ENCODE data around the gene MAVS.

The MAVS gene

DNA sequence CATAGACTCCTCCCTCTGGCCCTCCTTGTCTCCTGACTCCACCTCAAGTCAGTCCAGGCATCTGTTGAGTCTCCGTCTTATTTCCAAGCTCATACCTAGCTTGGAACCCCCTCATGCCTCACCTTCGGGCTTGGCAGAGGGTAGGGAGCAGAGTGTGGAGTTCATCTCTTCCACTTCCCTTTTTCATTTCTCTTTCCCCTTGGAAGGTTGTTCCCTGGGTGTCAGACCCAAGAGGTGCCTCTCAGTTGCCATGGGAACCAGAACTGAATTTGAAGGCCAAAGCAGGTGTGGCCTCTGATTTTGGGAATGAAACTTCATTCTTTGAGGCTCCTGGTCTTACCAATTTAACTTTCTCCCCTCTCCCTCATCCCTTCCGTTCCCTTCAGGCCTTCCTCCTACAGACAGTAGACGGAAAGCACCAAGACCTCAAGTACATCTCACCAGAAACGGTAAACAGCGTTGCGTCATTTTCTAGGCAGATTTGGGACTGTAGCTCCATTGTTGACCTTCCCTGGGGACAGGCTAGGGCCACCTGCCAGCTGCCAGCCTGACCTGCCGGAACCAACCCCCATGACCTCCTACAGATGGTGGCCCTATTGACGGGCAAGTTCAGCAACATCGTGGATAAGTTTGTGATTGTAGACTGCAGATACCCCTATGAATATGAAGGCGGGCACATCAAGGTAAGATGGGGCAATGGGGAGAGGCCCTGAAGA is 44.0 kb upstream of the MAVS start:
- Histone ChIP-seq H3K9ac (no peak overlapping the region; the same call in 1 of the 2 replicates), H3K27me3 (no peaks in the 10 kb centered on the region), H3K27ac (peak overlapping the region; percentile 24), H3K9me3 (no peaks in the 10 kb centered on the region), H3K4me2 (peak overlapping the region; percentile 67), H3K4me1 (peaks cover 77% of the 10 kb centered on the region), H3K4me3 (no peak overlapping the region), H4K20me1 (no peaks in the 10 kb centered on the region), H3K36me3 (peaks cover 72% of the 10 kb centered on the region)
- peak; percentile 50; the same call in 1 of the 2 replicates for TF ChIP-seq Cebpa-rat (IDR thresholded peaks at IDR 0.05)

- H3K4me2 ChIP-seq, result peak overlapping the region; percentile 67
- H3K36me3 ChIP-seq, result peaks cover 69% of the 10 kb centered on the region
- no peak overlapping the region for H3K9ac ChIP-seq
- peak overlapping the region; percentile 24; the same call in 1 of the 2 replicates for H3K27ac ChIP-seq
- no peaks in the 10 kb centered on the region for H4K20me1 ChIP-seq
- no peaks in the 10 kb centered on the region for H3K27me3 ChIP-seq
- H3K4me1 ChIP-seq, result peaks cover 76% of the 10 kb centered on the region
- H3K9me3 ChIP-seq, result no peaks in the 10 kb centered on the region
- H3K4me3 ChIP-seq, result no peak overlapping the region
- no peak for TF ChIP-seq Cebpa-rat (IDR thresholded peaks at IDR 0.05)
These were observed 43.3 kb upstream of the MAVS start for GRCh38 chr20:3803289-3803688.

DNA sequence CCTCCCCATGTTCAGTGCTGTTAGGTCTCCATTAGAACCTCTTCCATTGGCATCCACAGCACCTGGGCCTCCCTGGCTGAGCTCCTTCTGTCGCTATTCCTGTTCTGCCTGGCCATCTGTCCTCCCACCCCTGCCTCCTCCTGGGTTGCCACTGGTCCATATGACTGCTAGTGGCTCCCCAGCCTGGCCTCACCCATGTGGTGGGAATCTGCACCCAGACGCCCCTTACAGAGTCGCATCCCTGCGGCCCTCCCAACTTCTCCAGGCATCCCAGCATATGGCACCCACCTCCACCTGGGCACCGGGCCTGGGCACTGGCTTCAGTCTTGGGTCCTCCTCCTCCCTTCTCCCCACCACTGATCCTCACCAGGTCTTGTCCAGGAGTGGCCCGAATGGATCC is 42.8 kb upstream of the MAVS start:
- no peak overlapping the region for H3K4me2 ChIP-seq
- H3K36me3 ChIP-seq, result peaks cover 65% of the 10 kb centered on the region

GRCh38 chr20:3804254-3804751 is 42.3 kb upstream of the MAVS start:
- Histone ChIP-seq H3K9me3 (no peaks in the 10 kb centered on the region), H3K4me2 (no peak overlapping the region), H3K27me3 (no peaks in the 10 kb centered on the region), H3K36me3 (peaks cover 65% of the 10 kb centered on the region), H3K27ac (no peak overlapping the region; the same call in 1 of the 2 replicates), H3K4me3 (no peak overlapping the region), H4K20me1 (no peaks in the 10 kb centered on the region), H3K9ac (no peak overlapping the region), H3K4me1 (peaks cover 66% of the 10 kb centered on the region)
- TF ChIP-seq Cebpa-rat (IDR thresholded peaks at IDR 0.05), result peak; percentile 12; the same call in 1 of the 2 replicates

More for the DNA sequence above, 42.8 kb upstream of the MAVS start:
- Histone ChIP-seq H3K9me3 (no peaks in the 10 kb centered on the region), H3K9ac (no peak overlapping the region), H3K4me3 (no peak overlapping the region), H3K4me1 (peaks cover 71% of the 10 kb centered on the region), H4K20me1 (no peaks in the 10 kb centered on the region), H3K27me3 (no peaks in the 10 kb centered on the region), H3K27ac (peak overlapping the region; percentile 24; the same call in 1 of the 2 replicates)
- TF ChIP-seq Cebpa-rat (IDR thresholded peaks at IDR 0.05), result no peak

DNA sequence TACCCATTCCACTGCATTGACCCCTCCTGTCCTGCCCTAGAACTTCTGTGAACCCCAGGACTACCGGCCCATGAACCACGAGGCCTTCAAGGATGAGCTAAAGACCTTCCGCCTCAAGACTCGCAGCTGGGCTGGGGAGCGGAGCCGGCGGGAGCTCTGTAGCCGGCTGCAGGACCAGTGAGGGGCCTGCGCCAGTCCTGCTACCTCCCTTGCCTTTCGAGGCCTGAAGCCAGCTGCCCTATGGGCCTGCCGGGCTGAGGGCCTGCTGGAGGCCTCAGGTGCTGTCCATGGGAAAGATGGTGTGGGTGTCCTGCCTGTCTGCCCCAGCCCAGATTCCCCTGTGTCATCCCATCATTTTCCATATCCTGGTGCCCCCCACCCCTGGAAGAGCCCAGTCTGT is 41.9 kb upstream of the MAVS start:
- Histone ChIP-seq H3K9me3 (no peaks in the 10 kb centered on the region), H3K9ac (no peak overlapping the region), H4K20me1 (no peaks in the 10 kb centered on the region), H3K36me3 (peaks cover 61% of the 10 kb centered on the region), H3K4me1 (peaks cover 61% of the 10 kb centered on the region), H3K4me2 (no peak overlapping the region), H3K27ac (no peak overlapping the region), H3K27me3 (no peaks in the 10 kb centered on the region), H3K4me3 (no peak overlapping the region)
- TF ChIP-seq Cebpa-rat (IDR thresholded peaks at IDR 0.05), result no peak

DNA sequence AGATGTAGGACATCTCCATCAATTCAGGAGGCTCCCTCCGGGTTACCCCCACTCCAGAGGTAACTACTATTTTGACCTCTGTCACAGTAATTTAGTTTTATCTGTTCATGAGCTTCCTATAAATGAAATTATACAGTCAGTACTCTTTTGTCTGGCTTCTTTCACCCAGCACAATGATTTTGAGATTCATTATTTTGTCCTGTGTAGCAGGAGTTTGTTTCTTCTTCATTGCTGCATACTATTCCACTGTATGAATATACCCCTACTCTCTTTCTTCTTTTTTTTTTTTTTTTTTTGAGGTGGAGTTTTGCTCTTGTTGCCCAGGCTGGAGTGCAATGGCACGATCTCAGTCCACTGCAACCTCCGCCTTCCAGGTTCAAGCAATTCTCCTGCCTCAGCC is 38.1 kb upstream of the MAVS start:
- Histone ChIP-seq H4K20me1 (no peaks in the 10 kb centered on the region), H3K4me2 (no peak overlapping the region), H3K9ac (no peak overlapping the region), H3K27me3 (no peaks in the 10 kb centered on the region), H3K27ac (no peak overlapping the region), H3K4me3 (no peak overlapping the region), H3K9me3 (no peaks in the 10 kb centered on the region), H3K36me3 (peaks cover 26% of the 10 kb centered on the region), H3K4me1 (peaks cover 43% of the 10 kb centered on the region)
- no peak for TF ChIP-seq Cebpa-rat (IDR thresholded peaks at IDR 0.05)

- Histone ChIP-seq H3K9me3 (no peaks in the 10 kb centered on the region), H3K36me3 (no peaks in the 10 kb centered on the region), H3K27ac (peak overlapping the region; percentile 66), H3K9ac (peak overlapping the region; percentile 44; the same call in 1 of the 2 replicates), H3K27me3 (no peaks in the 10 kb centered on the region), H3K4me1 (peaks cover 42% of the 10 kb centered on the region), H4K20me1 (no peaks in the 10 kb centered on the region), H3K4me2 (peak overlapping the region; percentile 69), H3K4me3 (no peak overlapping the region)
- peak; percentile 79 for TF ChIP-seq Cebpa-rat (IDR thresholded peaks at IDR 0.05)
These were observed 35.0 kb upstream of the MAVS start for GRCh38 chr20:3811467-3812258.

DNA sequence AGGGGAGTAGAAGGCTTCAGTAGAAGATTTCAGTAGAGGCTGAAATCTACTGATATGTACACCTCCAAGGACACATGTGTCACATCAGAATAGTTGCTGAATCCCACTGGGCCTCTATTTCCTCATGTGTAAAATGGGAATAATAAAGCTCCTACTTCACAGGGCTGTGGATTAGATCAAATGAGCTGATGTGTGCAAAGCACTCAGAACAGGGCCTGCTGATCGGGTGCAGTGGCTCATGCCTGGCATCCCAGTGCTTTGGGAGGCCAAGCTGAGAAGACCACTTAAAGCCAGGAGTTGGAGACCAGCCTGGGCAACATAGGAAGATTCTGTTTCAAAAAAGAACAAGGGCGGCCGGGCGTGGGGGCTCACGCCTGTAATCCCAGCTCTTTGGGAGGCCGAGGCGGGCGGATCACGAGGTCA is 34.4 kb upstream of the MAVS start:
- Histone ChIP-seq H3K9me3 (no peaks in the 10 kb centered on the region), H3K4me3 (no peak overlapping the region), H3K27me3 (no peaks in the 10 kb centered on the region), H3K9ac (no peak overlapping the region), H3K27ac (peak overlapping the region; percentile 66), H3K4me2 (peak overlapping the region; percentile 69), H3K4me1 (peaks cover 37% of the 10 kb centered on the region), H4K20me1 (no peaks in the 10 kb centered on the region), H3K36me3 (no peaks in the 10 kb centered on the region)
- no peak for TF ChIP-seq Cebpa-rat (IDR thresholded peaks at IDR 0.05)

DNA sequence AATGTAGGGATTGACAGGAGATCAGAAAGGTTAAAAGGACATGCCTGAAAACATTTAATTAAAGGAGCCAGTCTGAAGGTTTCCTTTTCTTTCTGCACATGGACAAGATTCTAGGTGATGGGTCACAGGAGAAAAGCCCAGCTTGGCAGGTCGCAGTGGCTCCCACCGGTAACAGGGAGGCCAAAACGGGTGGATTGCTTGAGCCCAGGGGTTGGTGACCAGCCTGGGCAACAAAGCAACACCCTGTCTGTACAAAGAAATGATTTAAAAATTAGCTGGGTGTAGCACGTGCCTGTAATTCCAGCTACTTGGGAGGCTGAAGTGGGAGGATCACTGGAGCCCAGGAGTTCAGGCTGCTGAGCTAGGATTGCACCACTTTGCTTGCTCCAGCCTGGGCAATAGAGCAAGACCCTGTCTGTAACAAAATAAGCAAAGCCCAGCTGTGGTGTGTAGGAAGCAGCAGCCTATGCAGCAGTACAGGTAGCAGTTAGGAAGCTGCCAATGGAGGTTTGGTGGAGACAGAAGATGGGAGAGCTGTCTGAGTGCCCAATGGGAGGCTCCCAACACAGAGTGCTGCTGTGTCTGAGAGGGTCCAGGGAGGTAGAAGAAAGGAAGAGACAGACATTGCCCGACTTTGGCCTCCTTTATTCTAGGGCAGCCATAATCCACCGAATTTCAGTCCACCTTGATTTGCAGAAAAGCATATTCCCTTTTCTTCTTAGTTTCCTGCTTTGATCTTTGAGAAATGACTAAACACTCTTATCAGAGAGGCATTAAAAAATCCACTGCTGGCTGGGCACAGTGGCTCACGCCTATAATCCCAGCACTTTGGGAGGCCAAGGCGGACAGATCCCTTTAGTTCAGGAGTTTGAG is 33.4 kb upstream of the MAVS start:
- no peaks in the 10 kb centered on the region for H3K36me3 ChIP-seq
- H3K4me1 ChIP-seq, result peaks cover 33% of the 10 kb centered on the region
- H3K4me3 ChIP-seq, result no peak overlapping the region
- H3K9ac ChIP-seq, result no peak overlapping the region
- no peaks in the 10 kb centered on the region for H3K9me3 ChIP-seq
- H4K20me1 ChIP-seq, result no peaks in the 10 kb centered on the region
- no peaks in the 10 kb centered on the region for H3K27me3 ChIP-seq
- TF ChIP-seq Cebpa-rat (IDR thresholded peaks at IDR 0.05), result no peak
- H3K27ac ChIP-seq, result no peak overlapping the region
- H3K4me2 ChIP-seq, result no peak overlapping the region
